K562 (cell line): ENCODE results near the gene C19orf44. TPM values are rescaled to one million over a fixed set of nuclear protein-coding genes. Genes with fewer than 3 reads are reported as not detected.

Experiments used
- ATAC-seq: fragments of 200-7000 bp; cut with Tn5 transposase; 3 replicates; pipeline ENCODE4 v1.9.1; 2020; ENCODE audit warnings: moderate library complexity
- BruUV-seq: library from RNA; stranded (reverse); fragments of 400-500 nt; replicated peaks from 2 replicates; lab custom pipeline; 2021; lab: Mats Ljungman, UMichigan
- CTCF ChIA-PET: fragments of 300-600 bp; formaldehyde crosslinking; extraction: SDS; loops from one replicate; lab custom pipeline; 2021; ENCODE audit warnings: low intra/inter-chr PET ratio; lab: Yijun Ruan, JAX
- POLR2A ChIA-PET: fragments of 300-600, 350-650 bp; sonication (Branson Sonifier 250); formaldehyde crosslinking; extraction: SDS; loops from one replicate; lab custom pipeline; 2021; ENCODE audit warnings: antibody characterized with exemption, inconsistent platforms; lab: Yijun Ruan, JAX
- DNase-seq, 4 experiments: peaks; one replicate each; pipeline versions ENCODE4 v3.0.0 to v3.0.0-alpha.2; 2011 to 2018; ENCODE audit warnings: low spot score in 3 of 4, mixed read lengths in 3 of 4; ENCODE audit errors: extremely low read depth in 1 of 4
- FAIRE-seq: peaks from 2 replicates; lab custom pipeline; 2011; peaks lifted over from hg19 to GRCh38; lab: Jason Lieb, UNC
- H2AFZ ChIP-seq: 2 replicates; pipeline ENCODE4 v1.6.0; 2011; ENCODE audit warnings: low read depth, low read length, control low read depth, inconsistent platforms
- H3K27ac ChIP-seq: fragments of 200-600 bp; 3 replicates; pipeline ENCODE4 v1.8.0; 2011; ENCODE audit warnings: low read depth, mild to moderate bottlenecking, control low read depth, inconsistent platforms, low read length, moderate library complexity, mixed read lengths; ENCODE audit errors: extremely low read depth
- H3K27me3 ChIP-seq, 2 experiments: fragments of 300-600 bp in 1 of 2; 2 replicates in 1 of 2; 3 replicates in 1 of 2; pipeline versions ENCODE4 v1.6.0 to v1.8.0; 2011; ENCODE audit warnings: inconsistent platforms in 2 of 2, low read length in 2 of 2, mild to moderate bottlenecking in 1 of 2, mixed read lengths in 1 of 2, moderate library complexity in 1 of 2; ENCODE audit not compliant: control insufficient read depth in 2 of 2, insufficient read depth in 2 of 2
- H3K36me3 ChIP-seq: fragments of 300-600 bp; 3 replicates; pipeline ENCODE4 v1.8.0; 2011; ENCODE audit warnings: mild to moderate bottlenecking, low read length, inconsistent platforms; ENCODE audit not compliant: control insufficient read depth, insufficient read depth
- H3K4me1 ChIP-seq, 2 experiments: fragments of 200-600 bp in 1 of 2; replicated peaks in 1 of 2; 2 replicates in 1 of 2; 3 replicates in 1 of 2; pipeline versions ENCODE4 v1.5.1 to v1.8.0; 2011; ENCODE audit warnings: inconsistent platforms in 2 of 2, low read length in 2 of 2, mild to moderate bottlenecking in 1 of 2, mixed read lengths in 1 of 2, moderate library complexity in 1 of 2; ENCODE audit not compliant: control insufficient read depth in 2 of 2, insufficient read depth in 2 of 2
- H3K4me2 ChIP-seq: 2 replicates; pipeline ENCODE4 v1.6.1; 2011; ENCODE audit warnings: low read length, control low read depth, inconsistent platforms, mixed read lengths; ENCODE audit not compliant: insufficient read depth
- H3K4me3 ChIP-seq: fragments of 200-600 bp; sonication (generic), shearing (Covaris generic); 2 replicates; pipeline ENCODE4 v1.5.1; 2016; ENCODE audit warnings: control low read depth, inconsistent platforms
- H3K79me2 ChIP-seq: fragments of 200-600 bp; 3 replicates; pipeline ENCODE4 v1.8.0; 2011; ENCODE audit warnings: low read length, inconsistent platforms; ENCODE audit not compliant: control insufficient read depth, insufficient read depth
- H3K9ac ChIP-seq, 2 experiments: 2 replicates each; pipeline versions ENCODE4 v1.6.0 to v1.6.1; 2011; ENCODE audit warnings: low read depth in 2 of 2, low read length in 2 of 2, control low read depth in 1 of 2, inconsistent platforms in 1 of 2, mild to moderate bottlenecking in 1 of 2, mixed read lengths in 1 of 2; ENCODE audit not compliant: insufficient read depth in 1 of 2
- H3K9me1 ChIP-seq: one replicate; pipeline ENCODE4 v1.6.0; 2011; ENCODE audit warnings: inconsistent platforms, mild to moderate bottlenecking, low read length, moderate library complexity; ENCODE audit not compliant: control insufficient read depth, insufficient read depth
- H3K9me3 ChIP-seq: replicated peaks from 2 replicates; pipeline ENCODE4 v1.5.1; 2011; ENCODE audit warnings: low read depth, low read length, inconsistent platforms; ENCODE audit not compliant: control insufficient read depth, insufficient read depth
- H4K20me1 ChIP-seq: replicated peaks from 2 replicates; pipeline ENCODE4 v1.6.1; 2011; ENCODE audit warnings: low read length, inconsistent platforms, mixed read lengths; ENCODE audit not compliant: control insufficient read depth, insufficient read depth
- ASH1L ChIP-seq: fragments of 450-650 bp; IDR thresholded peaks from 2 replicates; pipeline ENCODE4 v1.6.1; 2018; ENCODE audit warnings: borderline replicate concordance, mild to moderate bottlenecking, low read depth; ENCODE audit not compliant: partially characterized antibody
- CBX1 ChIP-seq: sonication (generic); IDR thresholded peaks from 2 replicates; pipeline ENCODE4 v1.6.1; 2016; ENCODE audit warnings: antibody characterized with exemption, low read depth, mild to moderate bottlenecking
- CCAR2 ChIP-seq: fragments of 200-400 bp; formaldehyde crosslinking; IDR thresholded peaks from 2 replicates; pipeline ENCODE4 v1.6.1; 2017; ENCODE audit warnings: mild to moderate bottlenecking, low read depth, low read length
- HLTF ChIP-seq: fragments of 450-650 bp; IDR thresholded peaks from 2 replicates; pipeline ENCODE4 v1.6.1; 2016
- HOMEZ ChIP-seq: fragments of 250-450 bp; sonication (Bioruptor Pico); IDR thresholded peaks from 2 replicates; pipeline ENCODE4 v1.4.0; 2020; ENCODE audit warnings: mild to moderate bottlenecking, moderate library complexity
- KDM4B ChIP-seq, 2 experiments: fragments of 450-650 bp in 1 of 2; sonication (generic) in 1 of 2; IDR thresholded peaks; 2 replicates each; pipeline ENCODE4 v1.6.1; 2016 to 2017; ENCODE audit warnings: borderline replicate concordance in 2 of 2, antibody characterized with exemption in 1 of 2, low read depth in 1 of 2, mild to moderate bottlenecking in 1 of 2
- SMARCE1 ChIP-seq: fragments of 450-650 bp; IDR thresholded peaks from 2 replicates; pipeline ENCODE4 v1.7.1; 2016; ENCODE audit warnings: mild to moderate bottlenecking
- SNIP1 ChIP-seq: fragments of 450-650 bp; IDR thresholded peaks from 2 replicates; pipeline ENCODE4 v1.7.1; 2017; ENCODE audit warnings: low read depth, mild to moderate bottlenecking
- ZNF384 ChIP-seq: IDR thresholded peaks from 2 replicates; pipeline ENCODE4 v1.6.1; 2012; ENCODE audit warnings: low read depth, low read length, improper control_type of control experiment
- ZNF449 ChIP-seq: fragments of 250-450 bp; sonication (Bioruptor Pico); IDR thresholded peaks from 2 replicates; pipeline ENCODE4 v1.8.0; 2022; ENCODE audit warnings: moderate library complexity, mild to moderate bottlenecking, inconsistent platforms
- WGBS: fragments of 100-300 bp; shearing (Covaris generic); methylation state at CpG from one replicate; pipeline ENCODE4 v1.1.6; 2016; ENCODE audit warnings: low coverage, mixed read lengths; ENCODE audit not compliant: insufficient coverage; ENCODE audit errors: missing lambda C conversion rate; 5-methylcytosine and 5-hydroxymethylcytosine counted together
- in situ Hi-C: fragments of 300-500 bp; cut with MboI; formaldehyde crosslinking; loops from 4 replicates; pipeline ENCODE4 v1.15.0; 2018; ENCODE audit warnings: inconsistent platforms, mixed read lengths
- intact Hi-C: fragments of 100-400 bp; cut with micrococcal nuclease; formaldehyde crosslinking; loops from 2 replicates; pipeline ENCODE4 v1.14.2; 2022
- polyA plus RNA-seq, 8 experiments: library from polyadenylated mRNA; depleted of rRNA in 4 of 8; stranded (reverse) in 5 of 8; unstranded in 3 of 8; fragments of >200 nt; fragmentation: Nextera tagmentation in 2 of 8; fragmentation: Illumina TruSeq in 1 of 8; extraction: Ambion mirVana in 2 of 8; extraction: Trizol in 1 of 8; gene quantifications; 2 replicates each; pipeline versions ENCODE4 v1.2.1 to v1.2.3, GENCODE V29; 2011 to 2014; ENCODE audit warnings: inconsistent platforms in 1 of 8, missing spikeins in 1 of 8
- total RNA-seq, 7 experiments: library from RNA; depleted of rRNA in 6 of 7; stranded (reverse); fragments of >200 nt in 6 of 7; fragmentation: Illumina TruSeq in 2 of 7; extraction: Trizol in 2 of 7; gene quantifications; 2 replicates each; pipeline versions ENCODE4 v1.2.1 to v1.2.3, GENCODE V29; 2011 to 2021; ENCODE audit warnings: low replicate concordance in 1 of 7

C19orf44 gene
- total and polyA plus RNA-seq, 9 of the 15 experiments (the other 6 are each of a cell fraction or from before 2014, with no cell fraction given) = 0.41 to 7.7 (median 3.5) TPM

GRCh38 chr19:16454351-16454918 is 41.8 kb upstream of the C19orf44 start:
- H3K4me1 ChIP-seq = peaks cover 0 to 15% of the 10 kb centered on the region in 2 experiments; a peak in 3 of 5 replicates
- intact Hi-C loops = no loop called here
- BruUV-seq = no TSS peak
- CTCF ChIA-PET = interaction anchor here (0.7 kb wide), 1 partner anchor 413 kb away, joined by 3 read pairs; no protein-coding TSS in a partner anchor
- FAIRE-seq = no peak
- TF ChIP-seq KDM4B (IDR thresholded peaks at IDR 0.05; ENCODE audit: borderline replicate concordance in 2 of 2, low read depth in 1 of 2) (no peak), CCAR2 (no peak), CBX1 (no peak), ASH1L (no peak), ZNF384 (no peak), SMARCE1 (no peak), ZNF449 (CRISPR knock-in tag) (no peak), SNIP1 (no peak), HOMEZ (CRISPR knock-in tag) (no peak), HLTF (no peak)
- TF ChIP-seq, all 486 proteins: peak for 0
- in situ Hi-C loops = no loop called here
- Histone ChIP-seq H3K4me3 (no peak overlapping the region), H3K27me3 (no peaks in the 10 kb centered on the region), H3K9me3 (no peaks in the 10 kb centered on the region), H3K9ac (no peak overlapping the region), H3K27ac (no peak overlapping the region), H2AFZ (no peak overlapping the region), H3K9me1 (no peaks in the 10 kb centered on the region), H3K79me2 (peaks cover 64% of the 10 kb centered on the region), H3K4me2 (no peak overlapping the region), H4K20me1 (peaks cover 27% of the 10 kb centered on the region), H3K36me3 (no peaks in the 10 kb centered on the region)
- DNase-seq (no peak), ATAC-seq (no peak)
- WGBS = 79% methylated on average over 9 of the region's 10 CpGs
- POLR2A ChIA-PET = interaction anchor here (0.9 to 2.0 kb wide), 2 partner anchors 10 to 16 kb away, joined by 3 to 10 read pairs; no protein-coding TSS in a partner anchor
